LHCN-M2 (cell line): ENCODE results near the gene ATP2A3. TPM values are rescaled to one million over a fixed set of nuclear protein-coding genes. Genes with fewer than 3 reads are reported as not detected.

Source experiments
- DNase-seq: peaks from one replicate; pipeline ENCODE4 v3.0.0-alpha.2; 2012; ENCODE audit warnings: low read depth
- total RNA-seq: library from RNA; depleted of rRNA; stranded (reverse); fragments of >200 nt; gene quantifications from 2 replicates; pipeline ENCODE4 v1.2.3, GENCODE V29; 2014

Gene ATP2A3
- total RNA-seq, 1 experiment from 2014 or later: 3.8 TPM

DNA sequence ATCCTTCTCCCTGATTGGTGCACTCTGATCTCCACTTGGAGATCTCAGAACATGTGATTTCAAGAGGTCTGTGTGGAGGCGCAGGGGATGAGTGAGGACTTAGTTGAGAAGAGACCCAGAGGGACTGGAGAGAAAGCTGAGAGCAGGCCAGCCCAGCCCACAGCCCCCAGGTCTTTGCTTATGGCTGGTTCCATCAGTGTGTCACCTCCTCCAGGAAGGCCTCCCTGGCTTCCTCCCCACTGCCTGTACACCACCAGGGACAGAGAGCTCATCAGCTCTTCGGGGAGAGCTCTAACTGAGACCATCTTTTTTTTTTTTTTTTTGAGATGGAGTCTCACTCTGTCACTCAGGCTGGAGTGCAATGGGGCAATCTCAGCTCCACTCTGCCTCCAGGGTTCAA is 51.4 kb downstream of the ATP2A3 start:
- DNase-seq: no peak

DNA sequence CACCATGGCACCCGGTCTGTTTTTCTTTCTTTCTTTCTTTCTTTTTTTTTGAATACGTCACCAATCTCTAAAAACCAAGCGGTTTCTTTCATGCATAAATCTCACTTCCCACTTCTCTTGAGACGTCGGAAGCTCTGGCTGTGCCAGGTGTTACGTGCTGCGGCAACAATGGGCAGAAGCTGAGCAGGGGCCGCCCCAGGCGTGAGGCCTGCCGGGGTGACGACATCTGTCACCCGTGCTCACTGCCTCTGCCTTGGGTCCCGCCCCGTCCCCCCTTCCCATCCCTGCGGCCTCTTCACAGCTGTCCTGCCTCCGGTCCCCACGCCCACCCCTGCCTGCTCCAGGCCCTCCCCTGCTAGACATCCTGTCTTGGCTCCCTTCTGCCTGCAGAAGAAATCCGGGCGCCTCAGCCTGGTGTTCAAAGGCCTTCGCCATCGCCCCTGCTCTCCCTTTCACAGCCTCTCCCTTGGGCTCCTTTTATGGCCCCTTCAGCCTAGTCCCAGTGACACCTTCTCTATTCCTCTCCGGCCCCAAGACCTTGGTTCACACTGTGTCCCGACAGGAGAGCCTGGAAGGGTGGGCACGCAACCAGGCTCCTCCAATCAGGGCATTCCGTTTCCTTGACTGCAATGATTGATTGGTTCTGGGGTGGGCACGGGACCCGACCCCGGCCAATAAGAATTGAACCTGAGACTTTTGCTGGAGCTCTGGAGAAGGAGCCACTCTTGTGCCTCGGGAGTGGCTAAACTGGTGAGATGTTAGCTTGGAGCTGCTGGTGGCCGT is 52.8 kb downstream of the ATP2A3 start:
- DNase-seq: no peak

DNA sequence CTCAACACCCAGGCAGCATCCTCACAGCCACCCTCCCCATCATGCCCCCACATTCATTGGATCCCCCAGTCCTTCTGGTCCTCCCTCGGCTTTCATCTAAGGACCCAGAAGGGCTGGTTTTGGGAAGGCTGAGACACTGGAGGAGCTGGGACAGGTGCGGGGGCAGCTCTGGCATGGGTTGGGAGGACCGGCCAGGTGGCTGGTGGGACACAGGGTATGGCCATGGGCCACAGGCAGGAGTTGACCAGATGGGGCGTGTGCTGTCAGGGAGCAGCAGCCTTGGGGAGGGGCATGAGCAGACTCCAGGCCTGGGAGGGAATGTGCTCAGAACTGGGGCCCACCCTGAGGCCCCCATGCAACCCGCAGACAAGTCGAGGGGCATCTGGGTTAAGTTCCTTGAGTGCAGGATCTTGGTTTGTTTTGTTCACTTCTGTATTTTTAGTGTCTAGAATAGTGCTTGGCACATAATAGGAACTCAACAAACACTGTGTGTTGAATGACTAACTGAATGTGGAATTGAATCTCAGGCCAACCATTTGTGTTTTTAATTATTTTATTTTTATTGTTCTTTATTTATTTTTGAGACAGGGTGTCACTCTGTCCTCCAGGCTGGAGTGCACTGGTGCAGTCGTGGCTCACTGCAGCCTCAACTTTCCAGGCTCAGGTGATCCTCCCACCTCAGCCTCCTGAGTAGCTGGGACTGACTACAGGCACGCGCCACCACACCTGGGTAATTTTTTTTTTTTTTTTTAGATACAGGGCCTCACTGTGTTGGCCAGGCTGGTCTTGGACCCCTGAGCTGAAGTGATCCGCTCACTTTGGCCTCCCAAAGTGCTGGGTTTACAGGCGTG is 53.6 kb downstream of the ATP2A3 start:
- no peak for DNase-seq

DNA sequence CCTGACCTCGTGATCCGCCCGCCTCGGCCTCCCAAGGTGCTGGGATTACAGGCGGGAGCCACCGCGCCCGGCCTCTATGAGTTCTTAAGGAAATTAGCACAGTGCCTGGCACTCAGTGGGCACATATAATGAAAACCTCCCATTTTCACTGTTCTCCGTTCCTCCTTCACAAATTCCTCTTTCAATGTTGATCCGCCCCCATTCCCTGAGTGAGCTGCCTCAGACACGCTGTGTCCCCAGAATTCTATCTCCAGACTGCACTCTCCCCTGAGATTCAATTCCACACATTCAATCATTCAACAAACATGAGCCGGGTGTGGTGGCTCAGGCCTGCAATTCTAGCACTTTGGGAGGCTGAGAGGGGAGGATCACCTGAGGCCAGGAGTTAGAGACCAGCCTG is 55.0 kb downstream of the ATP2A3 start:
- DNase-seq: no peak

DNA sequence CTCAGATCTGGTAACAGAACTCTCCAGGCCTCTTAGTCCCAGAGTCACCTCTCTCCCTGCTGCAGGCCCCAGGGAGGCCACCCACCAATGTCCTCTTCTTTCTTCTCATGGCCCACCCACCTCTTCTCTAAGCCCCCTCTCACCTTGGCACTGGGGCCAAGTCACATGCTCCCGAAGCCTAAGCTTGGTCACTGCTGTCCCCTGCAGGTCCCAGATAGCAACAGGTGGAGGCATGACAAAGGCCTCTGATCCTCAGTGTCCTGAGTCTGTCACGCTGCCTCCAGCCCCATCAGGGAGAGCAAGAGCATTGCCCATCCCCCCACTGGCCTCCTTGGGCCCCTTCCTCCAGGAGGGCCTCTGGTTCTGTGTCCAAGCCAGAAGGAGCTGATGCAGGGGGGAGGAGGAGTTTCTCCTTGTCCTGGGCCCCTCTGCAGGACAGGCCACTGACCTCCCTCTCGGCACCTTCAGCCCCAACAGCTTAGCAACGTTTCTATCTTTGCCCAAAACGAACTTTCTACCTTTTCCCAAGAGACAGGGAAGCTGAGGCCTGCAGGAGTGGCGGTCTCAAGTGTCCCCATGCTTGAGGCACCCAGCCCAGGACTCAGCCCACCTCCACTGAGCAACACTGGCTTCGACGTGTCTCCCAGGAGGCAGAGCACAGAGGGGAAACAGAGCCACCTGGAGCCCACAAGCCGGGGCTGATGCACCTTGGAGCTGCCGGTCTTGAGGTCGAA is 56.6 kb downstream of the ATP2A3 start:
- DNase-seq: no peak

DNA sequence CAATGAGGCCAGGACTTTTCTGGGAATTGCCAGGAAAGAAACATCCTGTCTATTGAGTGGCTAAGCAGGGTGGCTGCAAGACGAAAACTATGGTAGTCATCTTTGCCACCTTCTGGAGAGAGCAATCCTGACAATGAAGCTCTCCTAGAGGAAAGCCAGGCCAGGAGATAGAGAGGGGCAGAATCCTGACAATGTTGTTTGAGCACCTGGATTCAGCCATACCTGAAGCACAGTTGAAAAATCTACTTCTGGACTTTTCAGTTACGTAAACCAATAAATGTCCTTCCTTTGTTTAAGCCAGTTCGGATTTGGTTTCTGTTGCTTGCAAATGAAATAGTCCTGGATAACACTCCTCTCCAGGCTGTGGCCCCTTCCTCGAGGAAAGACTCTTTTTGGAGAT is 57.4 kb downstream of the ATP2A3 start:
- DNase-seq: no peak

DNA sequence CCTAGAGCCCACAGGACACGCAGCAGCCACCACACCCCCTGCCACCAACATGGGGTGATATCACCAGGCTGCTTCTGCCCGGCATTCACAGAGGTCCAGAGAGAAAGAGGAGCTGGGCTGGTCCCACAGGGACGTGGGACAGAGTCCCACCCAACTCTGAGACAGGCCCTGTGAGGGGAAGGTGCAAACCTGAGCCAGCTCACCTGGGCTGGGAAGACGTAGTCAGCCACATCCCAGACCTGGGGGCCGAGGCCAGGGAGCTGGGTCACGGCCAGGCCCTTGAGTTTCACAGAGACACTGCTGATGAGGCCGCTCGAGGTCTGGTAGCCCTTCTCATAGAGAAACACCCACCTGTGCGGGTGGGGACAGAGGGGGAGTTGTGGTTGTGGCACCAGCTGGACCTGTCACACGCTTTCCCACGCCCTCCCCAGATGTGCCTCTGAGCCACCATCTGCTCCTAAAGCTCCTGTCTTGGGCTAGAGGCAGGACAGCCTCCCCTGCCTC is 59.2 kb downstream of the ATP2A3 start:
- no peak for DNase-seq

DNA sequence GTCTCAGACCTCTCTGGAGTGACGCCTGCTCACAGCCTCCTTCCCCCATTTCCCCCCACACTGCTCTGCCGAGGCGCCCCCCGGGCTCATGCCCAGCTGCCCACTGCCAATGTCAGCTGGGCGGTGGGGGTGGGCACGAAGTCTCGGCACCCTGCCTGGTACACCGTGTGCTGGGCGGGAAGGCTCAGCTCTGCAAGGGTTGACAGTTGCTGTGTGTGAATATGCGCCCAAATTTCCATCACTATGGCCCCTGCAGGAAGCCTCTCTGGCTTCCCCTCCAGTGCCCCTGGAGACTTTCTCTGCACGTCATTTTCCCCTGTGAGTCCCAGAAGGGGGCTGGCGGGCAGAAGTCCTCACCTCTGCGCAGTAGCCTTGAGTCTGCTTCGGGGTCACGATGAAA is 59.7 kb downstream of the ATP2A3 start:
- no peak for DNase-seq

DNA sequence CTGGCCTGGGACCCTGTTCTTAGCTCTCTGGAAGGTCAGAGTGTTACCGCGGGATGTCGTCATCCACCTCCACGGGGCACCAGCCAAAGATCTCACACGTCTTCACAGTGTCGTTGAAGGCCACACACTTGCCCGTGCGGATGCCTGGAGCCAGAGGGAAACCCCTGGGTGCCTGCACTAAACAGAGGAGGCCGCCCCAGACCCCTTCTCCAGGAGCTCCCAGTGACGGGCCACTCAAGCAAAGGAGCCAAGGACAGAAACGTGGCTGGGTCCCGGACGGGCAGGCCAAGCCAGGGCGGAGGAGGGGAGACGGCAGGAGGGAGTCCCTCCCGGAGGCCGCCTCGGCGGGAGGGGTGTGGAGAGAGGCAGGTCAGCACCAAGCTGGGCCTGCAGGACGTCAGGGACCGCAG is 60.4 kb downstream of the ATP2A3 start:
- DNase-seq: no peak

DNA sequence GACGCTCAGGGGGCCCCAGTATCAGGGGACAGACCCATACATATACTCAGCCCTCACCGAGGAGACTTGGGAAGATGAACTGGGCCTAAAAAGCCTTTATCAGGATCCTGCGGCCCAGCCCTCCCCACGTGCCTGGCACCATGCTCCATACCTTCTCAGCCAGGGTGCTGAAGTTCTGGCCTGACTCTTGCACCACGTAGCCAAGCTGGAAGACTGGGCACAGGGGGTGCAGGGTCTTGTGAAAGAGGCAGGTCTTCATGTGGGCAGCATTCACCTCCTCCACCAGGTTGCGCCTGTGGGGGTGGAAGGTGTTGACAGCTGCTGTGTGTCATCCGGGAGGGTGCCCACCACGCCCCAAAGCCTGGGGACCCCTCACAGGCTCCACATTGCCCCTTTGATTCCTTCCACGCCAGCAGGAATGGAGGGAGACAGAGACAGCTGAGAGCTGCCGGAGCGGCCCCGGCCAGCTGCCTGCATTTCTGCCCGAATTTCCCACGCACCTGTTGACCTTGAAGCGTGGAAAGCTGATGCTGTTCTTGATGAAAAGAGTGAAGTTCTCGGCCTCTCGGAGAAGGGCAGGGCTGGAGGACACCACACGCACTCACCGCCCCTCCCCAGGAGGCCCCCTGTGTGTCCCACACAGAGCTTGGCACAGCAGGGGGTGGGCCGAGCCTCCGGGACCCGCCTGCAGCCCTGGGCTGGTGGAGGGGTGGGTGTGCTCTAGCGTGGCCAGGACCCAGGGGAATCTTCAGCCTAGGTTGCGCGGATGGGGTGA is 61.0 kb downstream of the ATP2A3 start:
- no peak for DNase-seq

DNA sequence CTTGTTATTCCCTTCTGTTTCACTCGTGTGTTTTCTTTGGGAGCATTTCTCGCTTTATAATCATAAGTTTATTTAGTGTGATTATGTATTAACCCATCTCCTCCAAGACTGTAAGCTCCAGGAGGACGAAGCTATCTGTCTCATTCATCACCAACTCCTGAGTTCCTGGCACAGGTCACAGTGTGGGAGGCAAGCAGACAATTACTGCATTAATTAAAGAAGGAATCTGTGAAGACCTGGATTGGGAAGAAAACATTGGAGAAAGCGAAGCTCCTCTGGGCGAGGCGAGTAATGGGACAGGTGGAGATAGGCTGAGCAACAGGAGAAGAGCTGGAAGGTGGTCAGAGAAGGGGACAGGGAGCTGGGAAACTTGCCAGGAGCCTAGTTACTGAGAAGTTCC is 63.6 kb downstream of the ATP2A3 start:
- no peak for DNase-seq

DNA sequence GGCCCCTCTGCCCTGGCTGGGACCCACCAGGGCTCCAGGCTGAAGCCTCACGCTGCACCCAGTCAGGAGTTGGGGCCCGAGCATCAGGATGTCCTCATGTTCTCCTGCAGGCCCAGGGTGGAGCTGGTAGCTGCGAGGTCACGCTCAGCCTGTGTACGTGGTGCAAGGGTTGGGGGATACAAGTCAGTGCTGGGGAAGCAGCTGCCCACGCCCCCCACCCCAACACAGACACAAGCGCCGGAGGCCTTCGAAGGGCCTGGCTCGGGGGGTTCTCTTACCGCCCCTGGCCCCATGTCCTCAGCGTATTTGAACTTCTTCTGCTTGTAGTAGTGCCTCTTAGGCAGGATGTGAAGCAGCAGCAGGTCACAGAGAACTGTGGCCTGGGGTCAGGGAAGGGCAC is 66.5 kb downstream of the ATP2A3 start:
- no peak for DNase-seq

DNA sequence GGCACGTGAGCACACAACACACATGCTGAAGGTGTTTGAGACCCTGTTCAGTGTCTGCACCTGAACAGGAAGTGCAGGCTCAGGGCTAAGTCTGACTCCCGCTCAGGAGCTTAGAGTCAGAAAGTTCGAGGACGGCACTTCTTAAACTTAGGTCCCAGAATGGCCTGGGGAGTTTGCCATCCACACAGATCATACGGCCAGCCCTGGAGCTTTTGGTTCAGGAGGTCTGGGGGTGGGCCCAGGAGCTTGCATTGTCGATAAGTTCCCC is 67.3 kb downstream of the ATP2A3 start:
- DNase-seq: no peak

DNA sequence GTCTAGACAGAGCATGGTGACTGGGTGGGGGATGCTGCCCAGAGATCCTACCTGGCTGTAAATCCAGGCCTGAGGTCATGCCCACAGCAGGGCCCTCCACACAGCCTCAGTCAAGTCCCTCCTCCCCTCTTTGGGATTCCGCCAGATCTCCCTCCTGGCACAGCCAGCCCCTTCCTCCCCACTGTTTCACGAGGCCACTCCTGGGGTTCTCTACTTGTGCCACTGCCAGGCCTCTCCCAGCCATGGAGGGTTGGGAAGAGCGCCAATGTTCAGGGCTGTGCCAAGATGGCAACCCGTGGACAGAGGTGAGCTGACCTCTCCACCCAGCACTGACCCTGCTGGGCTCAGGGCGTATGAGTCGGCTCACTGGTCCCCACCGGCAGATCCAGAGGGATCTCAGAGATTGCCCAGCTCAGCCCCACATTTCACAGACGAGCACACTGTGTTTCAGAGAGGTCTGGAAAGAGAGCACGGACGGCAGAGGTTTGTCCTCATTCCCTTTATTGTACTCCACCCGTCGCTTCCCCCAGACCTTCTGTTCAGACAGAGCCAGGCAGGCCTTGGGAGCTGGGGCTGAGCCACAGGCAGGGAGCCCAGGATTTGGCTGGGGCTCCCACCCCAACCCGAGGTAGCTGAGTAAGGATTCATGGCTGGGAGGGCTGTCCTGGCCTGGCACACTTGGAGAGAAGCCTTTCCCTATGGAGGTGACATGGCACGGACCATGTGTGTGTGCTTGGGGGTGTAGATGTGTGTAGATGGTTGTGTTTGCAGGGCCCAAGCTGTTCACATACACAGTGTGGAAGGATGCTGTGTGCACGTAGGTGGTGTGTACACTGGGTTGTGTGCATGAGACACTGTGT is 67.9 kb downstream of the ATP2A3 start:
- no peak for DNase-seq

DNA sequence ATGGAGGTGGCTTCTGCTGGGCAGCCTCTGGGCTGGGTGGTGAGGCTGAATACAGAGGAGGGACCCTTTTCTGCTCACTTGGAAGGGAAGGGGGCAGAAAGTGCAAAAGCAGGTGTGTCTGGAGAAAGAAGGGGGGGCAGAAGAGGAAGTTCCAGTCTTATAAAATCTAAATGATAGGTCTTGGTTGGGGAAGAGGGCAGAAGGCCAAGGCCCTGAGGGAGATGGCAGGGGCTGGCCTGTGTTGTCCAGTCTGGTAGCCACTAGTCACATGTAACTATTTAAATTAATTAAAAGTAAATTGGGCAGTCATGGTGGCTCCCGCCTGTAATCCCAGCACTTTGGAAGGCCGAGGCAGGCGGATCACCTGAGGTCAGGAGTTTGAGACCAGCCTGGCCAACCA is 68.9 kb downstream of the ATP2A3 start:
- no peak for DNase-seq

DNA sequence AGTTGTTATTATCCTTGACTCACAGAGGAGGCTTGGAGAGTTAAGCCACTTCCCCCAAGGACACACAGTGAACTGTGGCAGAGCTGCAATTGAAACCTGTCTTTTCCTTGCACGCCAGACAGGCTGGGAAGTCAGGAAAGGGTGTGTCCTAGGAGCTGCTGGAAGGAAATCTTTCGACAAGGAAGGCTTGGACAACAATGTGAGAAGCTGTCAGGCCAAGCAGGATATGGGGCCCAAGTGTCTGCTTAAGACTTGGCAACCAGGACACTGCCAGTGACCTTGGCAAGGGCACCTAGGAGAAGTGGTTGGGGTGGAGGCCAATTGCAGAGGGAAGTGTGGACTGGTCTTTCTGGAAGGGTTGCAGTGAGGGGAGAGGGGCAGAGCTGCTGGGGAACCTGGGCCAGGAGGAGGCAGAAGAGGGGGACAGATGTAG is 69.3 kb downstream of the ATP2A3 start:
- peak; percentile 60 for DNase-seq

DNA sequence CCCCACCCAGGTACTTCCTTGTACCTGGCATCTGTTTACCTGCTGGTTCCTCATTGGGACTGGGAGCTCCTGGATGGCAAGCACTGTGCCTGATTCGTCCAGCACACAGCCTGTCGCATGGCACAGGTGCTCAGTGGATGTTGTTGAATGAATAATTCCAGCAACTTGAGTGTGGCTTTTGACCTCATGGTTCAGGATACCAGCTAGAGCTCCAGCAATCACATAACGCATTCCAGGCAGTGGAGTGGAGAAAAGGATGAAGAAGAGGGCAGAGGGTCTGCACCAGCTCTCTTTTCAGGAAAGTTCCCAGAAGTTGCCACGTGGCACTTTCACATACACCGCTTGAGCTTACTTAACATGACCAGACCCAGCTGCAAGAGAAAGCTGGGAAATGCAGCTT is 70.0 kb downstream of the ATP2A3 start:
- DNase-seq: no peak

DNA sequence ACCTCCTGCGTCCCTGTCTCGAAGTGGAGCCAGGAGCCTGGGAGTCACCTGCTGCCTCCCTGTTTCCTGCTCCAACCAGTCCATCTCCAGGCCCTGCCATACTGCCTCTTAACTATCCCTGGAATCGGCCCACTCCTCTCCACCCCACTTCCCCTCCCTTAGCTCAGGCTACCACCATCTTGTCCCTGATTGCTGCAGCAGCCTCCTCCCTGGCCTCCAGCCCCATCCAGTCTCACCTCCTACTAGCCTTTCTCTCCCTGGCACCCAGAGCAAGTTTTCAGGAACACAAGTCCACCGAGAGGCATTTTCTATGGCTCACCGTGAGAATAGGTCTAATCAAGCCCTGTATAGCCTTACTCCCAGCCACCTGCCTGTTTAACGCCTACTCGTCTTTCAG is 70.5 kb downstream of the ATP2A3 start:
- no peak for DNase-seq

DNA sequence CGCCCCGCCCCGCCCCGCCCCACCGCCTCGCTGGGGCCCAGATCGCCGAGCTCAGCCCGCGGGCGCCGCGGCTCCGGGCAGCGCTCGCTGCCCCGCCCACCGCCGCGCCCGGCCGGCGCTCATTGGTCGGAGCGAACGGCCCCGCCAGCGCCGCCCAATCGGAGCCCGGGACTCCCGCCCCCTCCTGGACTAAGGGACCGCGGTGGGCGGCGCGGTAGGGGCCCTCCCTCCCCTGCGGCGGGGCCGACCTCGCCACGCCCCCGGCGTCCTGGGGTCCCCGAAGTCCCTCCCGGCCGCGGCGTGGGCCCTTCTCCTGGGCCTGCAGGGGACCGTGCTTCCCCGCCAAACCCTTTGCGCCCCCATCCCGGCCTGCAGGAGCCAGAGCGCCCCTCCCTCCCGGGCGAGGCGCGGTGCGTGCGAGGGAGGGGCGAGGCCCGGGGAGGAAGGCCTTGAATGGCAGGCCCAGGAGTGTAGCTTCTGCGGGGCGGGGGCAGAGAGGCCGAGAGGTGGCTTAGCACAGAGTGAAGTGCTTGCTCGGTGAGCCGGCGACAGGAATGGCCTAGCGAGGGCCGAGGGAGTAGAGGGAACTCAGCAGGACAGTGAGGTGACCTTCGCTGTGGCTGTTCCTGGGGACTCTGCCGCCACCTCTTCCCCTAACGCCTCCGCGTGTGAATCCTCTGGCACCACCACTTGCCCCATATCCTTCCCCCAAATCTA is 71.1 kb downstream of the ATP2A3 start, which contains the start of gene CAMKK1:
Gene CAMKK1 (minus strand): TSS at position 51 of the 717 bp plus-strand sequence. CDS start 7,366 bp downstream, outside the sequence.
- DNase-seq: peak; percentile 67
